BE2C (cell line): ENCODE results near the gene ADGRB3.
A peak's percentile ranks its signal among the peaks of the same experiment; 100 is the strongest.

Experiments used
- DNase-seq: peaks from one replicate; pipeline ENCODE4 v3.0.0-alpha.2; 2020
- H3K27me3 ChIP-seq: fragments of 250-450 bp; sonication (Bioruptor Pico); 2 replicates; pipeline ENCODE4 v1.5.1; 2020; ENCODE audit warnings: mild to moderate bottlenecking
- H3K36me3 ChIP-seq: fragments of 250-450 bp; sonication (Bioruptor Pico); 2 replicates; pipeline ENCODE4 v1.5.1; 2020; ENCODE audit warnings: mild to moderate bottlenecking
- H3K4me1 ChIP-seq: fragments of 250-450 bp; sonication (Bioruptor Pico); 2 replicates; pipeline ENCODE4 v1.5.1; 2020
- H3K4me3 ChIP-seq: 2 replicates; pipeline ENCODE4 v1.5.1; 2011; ENCODE audit warnings: low read depth, low read length
- H3K9me3 ChIP-seq: fragments of 250-450 bp; sonication (Bioruptor Pico); 2 replicates; pipeline ENCODE4 v1.5.1; 2020
- TF ChIP-seq, protein P1 (sequence below): IDR thresholded peaks from 2 replicates; pipeline ENCODE4 v1.5.1; 2012; ENCODE audit warnings: mild to moderate bottlenecking, low read depth, low read length

The ADGRB3 gene

GRCh38 chr6:69098910-69099309 lies 463.8 kb downstream of the ADGRB3 start:
- no peak for DNase-seq
- Histone ChIP-seq H3K27me3 (no peaks in the 10 kb centered on the region), H3K36me3 (no peaks in the 10 kb centered on the region), H3K4me1 (no peaks in the 10 kb centered on the region), H3K9me3 (no peaks in the 10 kb centered on the region), H3K4me3 (no peak overlapping the region)
- TF ChIP-seq, protein P1, sequence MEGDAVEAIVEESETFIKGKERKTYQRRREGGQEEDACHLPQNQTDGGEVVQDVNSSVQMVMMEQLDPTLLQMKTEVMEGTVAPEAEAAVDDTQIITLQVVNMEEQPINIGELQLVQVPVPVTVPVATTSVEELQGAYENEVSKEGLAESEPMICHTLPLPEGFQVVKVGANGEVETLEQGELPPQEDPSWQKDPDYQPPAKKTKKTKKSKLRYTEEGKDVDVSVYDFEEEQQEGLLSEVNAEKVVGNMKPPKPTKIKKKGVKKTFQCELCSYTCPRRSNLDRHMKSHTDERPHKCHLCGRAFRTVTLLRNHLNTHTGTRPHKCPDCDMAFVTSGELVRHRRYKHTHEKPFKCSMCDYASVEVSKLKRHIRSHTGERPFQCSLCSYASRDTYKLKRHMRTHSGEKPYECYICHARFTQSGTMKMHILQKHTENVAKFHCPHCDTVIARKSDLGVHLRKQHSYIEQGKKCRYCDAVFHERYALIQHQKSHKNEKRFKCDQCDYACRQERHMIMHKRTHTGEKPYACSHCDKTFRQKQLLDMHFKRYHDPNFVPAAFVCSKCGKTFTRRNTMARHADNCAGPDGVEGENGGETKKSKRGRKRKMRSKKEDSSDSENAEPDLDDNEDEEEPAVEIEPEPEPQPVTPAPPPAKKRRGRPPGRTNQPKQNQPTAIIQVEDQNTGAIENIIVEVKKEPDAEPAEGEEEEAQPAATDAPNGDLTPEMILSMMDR: peak; percentile 36

DNA sequence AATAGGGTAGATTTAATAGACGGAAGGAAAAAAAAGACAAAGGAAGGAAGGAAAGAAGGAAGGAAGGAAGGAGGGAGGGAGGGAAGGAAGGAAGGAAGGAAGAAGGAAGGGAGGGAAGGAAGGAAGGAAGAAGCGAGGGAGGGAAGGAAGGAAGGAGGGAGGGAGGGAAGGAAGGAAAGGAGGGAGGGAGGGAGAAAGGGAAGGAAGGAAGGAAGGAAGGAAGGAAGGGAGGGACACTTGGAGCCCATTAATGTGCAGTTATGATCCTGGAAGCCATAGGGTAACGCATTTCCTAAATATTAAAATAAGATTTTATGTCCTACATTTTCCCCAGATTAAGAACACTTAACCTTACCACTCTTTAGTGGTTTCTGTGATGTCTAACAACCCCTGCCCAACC lies 465.7 kb downstream of the ADGRB3 start:
- Histone ChIP-seq H3K9me3 (no peaks in the 10 kb centered on the region), H3K4me1 (no peaks in the 10 kb centered on the region), H3K27me3 (no peaks in the 10 kb centered on the region), H3K4me3 (no peak overlapping the region), H3K36me3 (no peaks in the 10 kb centered on the region)
- TF ChIP-seq, protein P1: no peak
- no peak for DNase-seq

DNA sequence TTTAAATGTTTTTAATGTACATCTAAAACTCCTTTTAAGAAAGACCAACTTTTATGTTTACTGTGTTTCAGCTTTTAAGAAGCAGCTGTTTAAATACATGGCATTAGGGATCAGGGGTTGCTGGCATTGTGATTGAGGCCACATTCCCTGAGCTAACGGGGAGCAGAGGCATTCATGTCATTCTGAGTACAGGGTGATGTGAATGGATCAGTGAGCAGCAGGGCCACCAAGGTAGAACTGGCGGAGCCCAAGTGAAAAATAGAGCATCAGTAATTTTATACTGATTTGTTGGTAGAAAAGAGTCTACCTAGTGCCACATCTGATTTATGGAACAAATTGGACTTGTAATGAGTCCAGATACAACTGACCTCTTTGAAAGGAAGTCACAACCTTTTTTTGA lies 467.3 kb downstream of the ADGRB3 start:
- TF ChIP-seq, protein P1: no peak
- Histone ChIP-seq H3K4me3 (no peak overlapping the region), H3K4me1 (no peaks in the 10 kb centered on the region), H3K9me3 (no peaks in the 10 kb centered on the region), H3K36me3 (no peaks in the 10 kb centered on the region), H3K27me3 (no peaks in the 10 kb centered on the region)
- no peak for DNase-seq

DNA sequence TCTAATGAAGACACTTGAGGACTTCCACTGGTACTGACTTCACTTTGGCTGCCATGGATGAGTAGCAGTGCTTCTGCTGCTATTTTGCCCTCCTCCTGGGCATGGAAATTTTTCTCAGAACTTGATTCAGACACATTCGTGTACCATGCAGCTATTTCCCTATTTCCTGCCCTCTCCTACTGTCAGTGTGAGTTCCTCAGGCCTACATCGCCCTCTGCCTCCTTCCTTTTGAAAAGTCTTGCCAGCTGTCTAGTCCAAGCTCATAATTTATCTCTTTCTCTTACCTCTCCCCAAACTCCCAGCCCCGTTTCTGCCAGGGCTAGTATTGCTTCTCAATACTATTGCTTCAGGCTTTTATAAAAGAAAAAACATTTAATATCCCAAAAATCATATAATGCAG lies 470.2 kb downstream of the ADGRB3 start:
- Histone ChIP-seq H3K9me3 (no peaks in the 10 kb centered on the region), H3K4me1 (no peaks in the 10 kb centered on the region), H3K36me3 (no peaks in the 10 kb centered on the region), H3K4me3 (no peak overlapping the region), H3K27me3 (no peaks in the 10 kb centered on the region)
- DNase-seq: no peak
- TF ChIP-seq, protein P1: peak; percentile 29

- TF ChIP-seq, protein P1: no peak
- H3K4me3 ChIP-seq: no peak overlapping the region
- DNase-seq: no peak
- no peaks in the 10 kb centered on the region for H3K36me3 ChIP-seq
- H3K4me1 ChIP-seq: no peaks in the 10 kb centered on the region
- H3K27me3 ChIP-seq: no peaks in the 10 kb centered on the region
- no peaks in the 10 kb centered on the region for H3K9me3 ChIP-seq
Measured at GRCh38 chr6:69106511-69106910, 471.4 kb downstream of the ADGRB3 start.

DNA sequence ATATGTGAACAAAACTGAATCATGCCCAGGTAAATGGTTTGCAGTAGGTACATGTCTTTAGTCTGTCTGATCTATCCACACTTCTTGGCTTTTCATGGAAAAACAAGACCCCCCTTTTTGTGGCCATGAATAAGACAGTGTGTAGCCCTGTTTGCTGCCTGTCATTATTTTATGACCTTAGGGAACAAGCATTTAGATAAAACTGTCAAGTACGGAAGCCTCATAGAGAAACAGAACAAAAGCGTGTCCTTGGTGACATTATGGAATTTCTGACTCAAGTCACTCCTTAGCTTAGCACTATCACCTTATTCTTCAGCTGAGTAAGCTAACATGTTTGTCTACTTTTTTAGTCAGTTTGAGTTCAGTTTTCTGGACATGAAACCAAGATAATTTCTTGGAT lies 476.2 kb downstream of the ADGRB3 start:
- H3K27me3 ChIP-seq: no peaks in the 10 kb centered on the region
- TF ChIP-seq, protein P1: no peak
- H3K9me3 ChIP-seq: no peaks in the 10 kb centered on the region
- no peak overlapping the region for H3K4me3 ChIP-seq
- no peaks in the 10 kb centered on the region for H3K36me3 ChIP-seq
- DNase-seq: no peak
- no peaks in the 10 kb centered on the region for H3K4me1 ChIP-seq
